WERI-Rb-1 (cell line): ENCODE results near the gene TFB1M.

Source experiments
- DNase-seq: peaks from one replicate; pipeline ENCODE4 v3.0.0-alpha.2; 2020
- H3K27ac ChIP-seq: fragments of 250-450 bp; sonication (Bioruptor Pico); 2 replicates; pipeline ENCODE4 v1.5.1; 2020; ENCODE audit warnings: mild to moderate bottlenecking, moderate library complexity
- H3K27me3 ChIP-seq: fragments of 250-450 bp; sonication (Bioruptor Pico); 2 replicates; pipeline ENCODE4 v1.5.1; 2021; ENCODE audit warnings: mild to moderate bottlenecking, low read depth, moderate library complexity; ENCODE audit not compliant: insufficient read depth, severe bottlenecking
- H3K36me3 ChIP-seq: fragments of 250-450 bp; sonication (Bioruptor Pico); 2 replicates; pipeline ENCODE4 v1.5.1; 2020; ENCODE audit warnings: mild to moderate bottlenecking, moderate library complexity
- H3K4me3 ChIP-seq: 2 replicates; pipeline ENCODE4 v1.5.1; 2011; ENCODE audit warnings: low read depth, mild to moderate bottlenecking, control low read depth, low read length
- H3K9me3 ChIP-seq: fragments of 250-450 bp; sonication (Bioruptor Pico); 2 replicates; pipeline ENCODE4 v1.5.1; 2021; ENCODE audit warnings: mild to moderate bottlenecking, moderate library complexity; ENCODE audit not compliant: severe bottlenecking
- TF ChIP-seq, protein P1 (sequence below): IDR thresholded peaks from 2 replicates; pipeline ENCODE4 v1.5.1; 2011; ENCODE audit warnings: low read depth, mild to moderate bottlenecking, control low read depth, inconsistent platforms, low read length

Gene TFB1M

DNA sequence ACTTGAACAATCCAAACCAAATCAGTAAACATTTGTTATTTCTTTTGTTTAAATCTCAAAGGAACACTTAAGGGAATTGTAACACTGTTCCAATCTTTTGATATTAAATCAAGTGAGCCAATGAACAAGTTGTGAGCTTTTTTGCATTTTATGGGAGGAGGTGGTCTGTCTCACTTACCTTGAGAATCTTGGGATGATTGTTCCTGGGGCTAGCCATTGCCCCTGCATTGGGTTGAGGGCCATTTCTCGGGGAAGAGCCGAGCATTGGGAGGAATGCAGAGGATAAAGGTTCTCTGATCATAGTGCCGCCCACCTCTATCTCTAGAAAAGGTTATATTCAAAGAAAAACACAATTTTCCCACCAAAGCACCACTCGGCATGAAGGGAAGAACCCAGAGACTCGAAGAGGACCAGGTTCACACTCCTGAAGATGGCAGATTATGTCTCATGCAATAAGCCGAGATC is 13.8 kb upstream of the TFB1M start:
- TF ChIP-seq, protein P1, sequence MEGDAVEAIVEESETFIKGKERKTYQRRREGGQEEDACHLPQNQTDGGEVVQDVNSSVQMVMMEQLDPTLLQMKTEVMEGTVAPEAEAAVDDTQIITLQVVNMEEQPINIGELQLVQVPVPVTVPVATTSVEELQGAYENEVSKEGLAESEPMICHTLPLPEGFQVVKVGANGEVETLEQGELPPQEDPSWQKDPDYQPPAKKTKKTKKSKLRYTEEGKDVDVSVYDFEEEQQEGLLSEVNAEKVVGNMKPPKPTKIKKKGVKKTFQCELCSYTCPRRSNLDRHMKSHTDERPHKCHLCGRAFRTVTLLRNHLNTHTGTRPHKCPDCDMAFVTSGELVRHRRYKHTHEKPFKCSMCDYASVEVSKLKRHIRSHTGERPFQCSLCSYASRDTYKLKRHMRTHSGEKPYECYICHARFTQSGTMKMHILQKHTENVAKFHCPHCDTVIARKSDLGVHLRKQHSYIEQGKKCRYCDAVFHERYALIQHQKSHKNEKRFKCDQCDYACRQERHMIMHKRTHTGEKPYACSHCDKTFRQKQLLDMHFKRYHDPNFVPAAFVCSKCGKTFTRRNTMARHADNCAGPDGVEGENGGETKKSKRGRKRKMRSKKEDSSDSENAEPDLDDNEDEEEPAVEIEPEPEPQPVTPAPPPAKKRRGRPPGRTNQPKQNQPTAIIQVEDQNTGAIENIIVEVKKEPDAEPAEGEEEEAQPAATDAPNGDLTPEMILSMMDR, result no peak
- H3K9me3 ChIP-seq, result no peaks in the 10 kb centered on the region
- no peaks in the 10 kb centered on the region for H3K36me3 ChIP-seq
- no peak for DNase-seq
- H3K27ac ChIP-seq, result no peak overlapping the region
- H3K27me3 ChIP-seq, result no peaks in the 10 kb centered on the region
- no peak overlapping the region for H3K4me3 ChIP-seq

DNA sequence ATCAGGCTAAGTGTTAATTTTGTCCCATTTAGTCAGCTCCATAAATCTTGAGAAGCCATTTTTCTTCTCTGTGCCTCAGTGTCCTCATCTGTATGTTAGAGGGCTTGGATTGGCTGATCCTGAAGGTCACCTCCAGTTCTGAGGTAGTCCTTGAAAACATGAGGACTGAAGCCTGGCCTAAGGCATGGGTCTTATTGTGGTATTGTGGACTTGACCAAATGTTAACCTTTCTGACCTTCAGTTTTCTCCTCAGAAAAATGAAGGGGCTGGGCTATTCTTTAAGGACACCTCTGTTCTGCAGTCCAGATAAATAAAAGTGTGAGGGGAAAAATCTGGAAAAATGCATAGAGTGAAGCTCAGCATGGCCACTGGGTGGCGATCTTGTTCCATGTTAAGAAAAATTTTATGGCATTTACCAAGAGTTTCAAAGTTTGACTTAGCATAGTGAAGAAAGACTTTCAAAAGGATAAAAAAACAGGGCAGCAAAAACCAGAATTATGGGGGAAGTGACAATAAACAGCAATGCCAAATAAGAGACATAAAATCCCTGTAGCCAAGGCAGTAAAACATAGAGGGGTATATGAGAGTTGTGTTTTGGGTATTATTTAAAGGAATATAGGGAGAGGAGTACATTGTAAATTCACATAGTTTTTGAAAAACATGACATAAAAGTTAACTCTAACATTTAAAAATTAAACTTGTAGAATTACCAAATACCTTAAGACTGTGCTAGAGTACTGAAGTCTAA is 13.2 kb upstream of the TFB1M start:
- Histone ChIP-seq H3K27ac (no peak overlapping the region), H3K36me3 (no peaks in the 10 kb centered on the region), H3K27me3 (no peaks in the 10 kb centered on the region), H3K4me3 (no peak overlapping the region), H3K9me3 (no peaks in the 10 kb centered on the region)
- DNase-seq, result peak; percentile 37
- TF ChIP-seq, protein P1, result peak; percentile 55; the same call in 1 of the 2 replicates

GRCh38 chr6:155325700-155326516 is 11.6 kb upstream of the TFB1M start:
- TF ChIP-seq, protein P1, result no peak
- Histone ChIP-seq H3K4me3 (no peak overlapping the region), H3K36me3 (no peaks in the 10 kb centered on the region), H3K9me3 (no peaks in the 10 kb centered on the region), H3K27me3 (no peaks in the 10 kb centered on the region), H3K27ac (no peak overlapping the region)
- no peak for DNase-seq

DNA sequence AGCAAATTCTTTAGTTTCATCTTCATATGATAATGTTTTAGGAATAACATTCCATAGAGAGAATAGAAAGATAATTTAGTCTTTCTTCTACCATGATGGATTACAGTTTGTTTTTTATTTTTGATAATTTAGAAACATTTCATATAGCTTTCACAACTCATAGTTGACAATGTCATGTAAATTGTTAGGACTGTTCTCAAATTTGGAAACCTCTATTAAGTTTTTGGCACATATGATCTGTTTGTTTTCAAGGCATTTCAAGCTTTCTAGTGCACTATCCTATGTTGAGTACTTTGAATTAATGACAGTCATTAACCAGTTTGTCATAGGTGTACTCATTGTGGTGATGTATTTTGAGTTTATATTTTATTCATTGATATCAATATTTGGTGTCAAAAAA is 10.7 kb upstream of the TFB1M start:
- TF ChIP-seq, protein P1, result no peak
- DNase-seq, result no peak
- no peaks in the 10 kb centered on the region for H3K36me3 ChIP-seq
- H3K4me3 ChIP-seq, result no peak overlapping the region
- no peaks in the 10 kb centered on the region for H3K9me3 ChIP-seq
- H3K27ac ChIP-seq, result no peak overlapping the region
- H3K27me3 ChIP-seq, result no peaks in the 10 kb centered on the region

DNA sequence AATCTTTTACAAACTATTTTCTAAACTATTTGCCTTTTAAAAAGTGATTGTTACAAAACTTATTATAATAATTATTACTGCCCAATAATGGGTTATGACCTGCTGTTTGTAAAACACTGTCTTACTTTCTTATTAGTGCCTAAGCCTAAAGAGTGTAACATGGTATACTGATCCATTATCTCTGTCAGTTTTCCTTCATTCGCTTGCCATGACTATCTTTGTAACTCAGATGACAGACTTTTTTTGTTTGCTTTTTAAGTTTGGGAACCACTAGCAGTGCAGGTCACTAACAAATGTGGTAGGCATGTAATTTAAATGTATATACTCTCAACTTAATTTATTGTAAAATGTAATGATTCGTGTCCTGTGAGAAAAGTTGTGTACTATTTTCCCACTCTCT is 9.9 kb upstream of the TFB1M start:
- TF ChIP-seq, protein P1, result no peak
- Histone ChIP-seq H3K27ac (no peak overlapping the region), H3K4me3 (no peak overlapping the region), H3K9me3 (no peaks in the 10 kb centered on the region), H3K27me3 (no peaks in the 10 kb centered on the region), H3K36me3 (no peaks in the 10 kb centered on the region)
- DNase-seq, result no peak
